Osteoblast (primary cell): ENCODE data around the gene DIP2C. TPM values are rescaled to one million over a fixed set of nuclear protein-coding genes. Genes with fewer than 3 reads are reported as not detected.
A peak's percentile ranks its signal among the peaks of the same experiment; 100 is the strongest.

Experiments
- DNase-seq: peaks from one replicate; pipeline ENCODE4 v3.0.0; 2011; ENCODE audit warnings: low spot score, mixed read lengths; ENCODE audit not compliant: insufficient read length; ENCODE audit errors: missing footprints
- H2AFZ ChIP-seq: 2 replicates; pipeline ENCODE4 v1.6.0; 2011; ENCODE audit warnings: mild to moderate bottlenecking, low read length
- H3K27ac ChIP-seq: 2 replicates; pipeline ENCODE4 v1.5.1; 2011; ENCODE audit warnings: mild to moderate bottlenecking, low read depth, low read length, moderate library complexity
- H3K27me3 ChIP-seq: 2 replicates; pipeline ENCODE4 v1.6.0; 2012; ENCODE audit warnings: mild to moderate bottlenecking, control low read depth, inconsistent platforms, low read length, moderate library complexity; ENCODE audit not compliant: insufficient read depth
- H3K36me3 ChIP-seq: 2 replicates; pipeline ENCODE4 v1.5.1; 2011; ENCODE audit warnings: mild to moderate bottlenecking, low read length, control low read depth, moderate library complexity; ENCODE audit not compliant: insufficient read depth
- H3K4me1 ChIP-seq: 2 replicates; pipeline ENCODE4 v1.5.1; 2011; ENCODE audit warnings: mild to moderate bottlenecking, low read length, control low read depth, moderate library complexity; ENCODE audit not compliant: insufficient read depth
- H3K4me2 ChIP-seq: 2 replicates; pipeline ENCODE4 v1.6.0; 2011; ENCODE audit warnings: mild to moderate bottlenecking, low read length; ENCODE audit not compliant: insufficient read depth
- H3K4me3 ChIP-seq: fragments of 200-600 bp; sonication (generic); 3 replicates; pipeline ENCODE4 v1.5.1; 2012; ENCODE audit warnings: mild to moderate bottlenecking, low read length, inconsistent platforms; ENCODE audit not compliant: insufficient read depth
- H3K79me2 ChIP-seq: 2 replicates; pipeline ENCODE4 v1.6.0; 2012; ENCODE audit warnings: mild to moderate bottlenecking, low read length, control low read depth, inconsistent platforms; ENCODE audit not compliant: insufficient read depth
- H3K9me3 ChIP-seq: 2 replicates; pipeline ENCODE4 v1.5.1; 2011; ENCODE audit warnings: low read depth, low read length, control low read depth
- H4K20me1 ChIP-seq: 2 replicates; pipeline ENCODE4 v1.6.0; 2012; ENCODE audit warnings: mild to moderate bottlenecking, low read length, control low read depth; ENCODE audit not compliant: insufficient read depth
- total RNA-seq: library from RNA; depleted of rRNA; stranded (reverse); fragments of >200 nt; gene quantifications from 2 replicates; pipeline ENCODE4 v1.2.3, GENCODE V29; 2012
- TF ChIP-seq, protein P1 (sequence below): IDR thresholded peaks from 2 replicates; pipeline ENCODE4 v1.5.1; 2011; ENCODE audit warnings: mild to moderate bottlenecking, low read depth, low read length, moderate library complexity; ENCODE audit errors: extremely low read depth

DIP2C gene
- total RNA-seq, 1 donor = 36.9 TPM

DNA sequence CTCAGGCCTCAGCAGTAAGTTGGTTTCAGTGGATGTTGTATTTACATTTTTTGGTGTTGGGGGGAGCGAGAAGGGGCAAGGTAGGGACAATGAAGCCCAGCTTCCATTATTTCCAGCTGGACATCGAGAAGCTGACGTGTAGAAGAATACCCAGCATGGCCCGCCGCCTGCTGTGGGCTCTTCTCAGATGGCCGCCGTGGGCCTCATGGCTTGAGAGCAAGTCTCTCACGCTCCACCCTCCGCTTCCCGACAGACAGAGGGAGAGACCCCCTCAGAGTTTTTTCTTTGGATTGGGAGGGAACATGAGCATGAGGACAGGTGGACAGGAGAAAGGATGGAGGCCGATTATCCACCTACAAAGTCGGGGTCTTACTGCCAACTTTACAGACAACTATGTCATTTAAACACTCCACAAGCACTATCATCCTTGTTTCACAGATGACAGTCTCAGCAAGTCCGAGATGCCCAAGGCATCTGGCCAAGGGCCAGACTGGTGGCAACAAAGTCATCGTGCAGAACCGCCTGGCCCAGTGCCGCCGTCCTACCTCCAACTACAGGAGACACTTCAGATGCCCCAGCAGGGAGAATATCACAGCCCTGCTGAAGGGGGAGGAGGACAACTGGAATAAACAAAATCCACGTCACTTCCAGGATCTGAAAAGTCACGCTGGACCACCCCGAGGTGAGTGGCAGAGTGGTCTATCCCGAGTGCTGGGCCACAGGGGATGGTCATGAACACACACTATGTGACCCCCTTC, 195.9 kb downstream of the DIP2C start:
- no peaks in the 10 kb centered on the region for H3K36me3 ChIP-seq
- peaks cover 17% of the 10 kb centered on the region for H3K4me1 ChIP-seq
- no peaks in the 10 kb centered on the region for H3K27me3 ChIP-seq
- no peaks in the 10 kb centered on the region for H3K9me3 ChIP-seq
- no peak overlapping the region for H2AFZ ChIP-seq
- TF ChIP-seq, protein P1, sequence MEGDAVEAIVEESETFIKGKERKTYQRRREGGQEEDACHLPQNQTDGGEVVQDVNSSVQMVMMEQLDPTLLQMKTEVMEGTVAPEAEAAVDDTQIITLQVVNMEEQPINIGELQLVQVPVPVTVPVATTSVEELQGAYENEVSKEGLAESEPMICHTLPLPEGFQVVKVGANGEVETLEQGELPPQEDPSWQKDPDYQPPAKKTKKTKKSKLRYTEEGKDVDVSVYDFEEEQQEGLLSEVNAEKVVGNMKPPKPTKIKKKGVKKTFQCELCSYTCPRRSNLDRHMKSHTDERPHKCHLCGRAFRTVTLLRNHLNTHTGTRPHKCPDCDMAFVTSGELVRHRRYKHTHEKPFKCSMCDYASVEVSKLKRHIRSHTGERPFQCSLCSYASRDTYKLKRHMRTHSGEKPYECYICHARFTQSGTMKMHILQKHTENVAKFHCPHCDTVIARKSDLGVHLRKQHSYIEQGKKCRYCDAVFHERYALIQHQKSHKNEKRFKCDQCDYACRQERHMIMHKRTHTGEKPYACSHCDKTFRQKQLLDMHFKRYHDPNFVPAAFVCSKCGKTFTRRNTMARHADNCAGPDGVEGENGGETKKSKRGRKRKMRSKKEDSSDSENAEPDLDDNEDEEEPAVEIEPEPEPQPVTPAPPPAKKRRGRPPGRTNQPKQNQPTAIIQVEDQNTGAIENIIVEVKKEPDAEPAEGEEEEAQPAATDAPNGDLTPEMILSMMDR = no peak
- no peak for DNase-seq
- peaks cover 79% of the 10 kb centered on the region for H3K79me2 ChIP-seq
- no peak overlapping the region for H3K4me3 ChIP-seq
- no peak overlapping the region for H3K4me2 ChIP-seq
- no peak overlapping the region for H3K27ac ChIP-seq
- H4K20me1 ChIP-seq = peaks cover 60% of the 10 kb centered on the region

DNA sequence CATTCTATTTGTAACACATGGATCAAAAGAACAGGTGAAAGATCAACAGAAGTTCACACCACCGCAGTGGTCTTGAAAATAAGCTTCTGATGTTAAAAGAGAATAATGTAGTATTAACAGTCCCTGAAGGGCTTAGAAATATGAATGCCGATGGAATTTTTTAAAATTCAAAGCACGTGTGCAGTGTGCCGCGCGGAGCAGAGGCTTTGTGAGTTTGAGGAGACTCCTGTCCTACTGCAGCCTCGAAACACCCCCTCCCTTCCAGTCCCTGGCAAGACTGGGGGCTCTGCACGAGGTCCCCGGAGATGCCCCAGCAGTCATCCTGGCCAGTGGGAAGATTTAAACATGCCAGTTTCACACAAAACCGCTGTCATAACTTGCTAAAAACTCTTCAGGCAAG, 196.6 kb downstream of the DIP2C start:
- TF ChIP-seq, protein P1 = no peak
- no peak overlapping the region for H3K4me3 ChIP-seq
- peaks cover 57% of the 10 kb centered on the region for H4K20me1 ChIP-seq
- no peaks in the 10 kb centered on the region for H3K27me3 ChIP-seq
- no peak overlapping the region for H2AFZ ChIP-seq
- no peak overlapping the region for H3K4me2 ChIP-seq
- H3K36me3 ChIP-seq = no peaks in the 10 kb centered on the region
- H3K9me3 ChIP-seq = no peaks in the 10 kb centered on the region
- no peak for DNase-seq
- peaks cover 17% of the 10 kb centered on the region for H3K4me1 ChIP-seq
- peaks cover 79% of the 10 kb centered on the region for H3K79me2 ChIP-seq
- H3K27ac ChIP-seq = no peak overlapping the region

DNA sequence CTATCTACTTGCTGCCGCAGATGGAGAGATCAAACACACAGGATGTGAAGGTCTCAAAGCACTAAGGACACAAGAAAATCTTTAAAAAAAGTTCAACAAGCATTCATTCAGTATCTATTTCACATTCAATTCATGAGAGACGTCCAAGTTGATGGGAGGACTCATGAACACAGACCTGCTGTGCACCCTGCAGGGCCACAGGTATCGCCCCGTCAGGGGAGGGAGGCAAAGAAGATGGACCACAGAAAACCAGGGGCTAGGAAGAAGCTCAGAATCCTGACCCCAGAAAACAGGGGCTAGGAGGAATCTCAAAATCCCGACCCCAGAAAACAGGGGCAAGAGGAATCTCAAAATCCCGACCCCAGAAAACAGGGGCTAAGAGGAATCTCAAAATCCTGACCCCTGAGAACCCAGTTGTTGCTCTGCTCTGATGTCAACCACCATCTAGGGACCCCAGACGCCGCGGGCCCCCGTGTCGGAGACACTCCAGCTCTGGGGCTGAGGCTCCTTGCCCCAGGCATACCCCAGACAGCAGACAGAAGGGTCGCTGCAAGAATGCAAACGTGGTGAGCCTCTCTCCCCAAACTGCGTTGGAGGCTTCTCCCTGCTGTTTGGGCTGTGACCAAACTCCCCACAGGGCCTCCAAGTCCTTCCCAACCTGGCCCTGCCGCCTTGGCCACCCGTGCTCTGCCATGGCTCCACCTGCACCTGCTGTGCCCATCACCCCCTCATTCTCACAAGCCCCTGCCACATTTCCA, 197.6 kb downstream of the DIP2C start:
- Histone ChIP-seq H3K4me2 (peak overlapping the region; percentile 60), H3K9me3 (no peaks in the 10 kb centered on the region), H2AFZ (no peak overlapping the region), H3K4me1 (peaks cover 17% of the 10 kb centered on the region), H3K27ac (peak overlapping the region; percentile 36), H3K79me2 (peaks cover 80% of the 10 kb centered on the region), H3K27me3 (no peaks in the 10 kb centered on the region), H3K4me3 (no peak overlapping the region), H3K36me3 (no peaks in the 10 kb centered on the region), H4K20me1 (peaks cover 54% of the 10 kb centered on the region)
- TF ChIP-seq, protein P1 = no peak
- no peak for DNase-seq
